HepG2 (cell line): ENCODE measurements around the gene ABCB6. TPM values are rescaled to one million over a fixed set of nuclear protein-coding genes. Genes with fewer than 3 reads are reported as not detected.

Source experiments
- ADNP ChIP-seq: sonication (generic); formaldehyde crosslinking; IDR thresholded peaks from 2 replicates; pipeline ENCODE4 v1.4.0; 2020; ENCODE audit warnings: missing genetic modification reagents
- AHDC1 ChIP-seq: sonication (generic); formaldehyde crosslinking; IDR thresholded peaks from 2 replicates; pipeline ENCODE4 v1.5.1; 2020; ENCODE audit warnings: mild to moderate bottlenecking, missing genetic modification reagents, borderline replicate concordance
- ATF5 ChIP-seq: sonication (generic); formaldehyde crosslinking; IDR thresholded peaks from 2 replicates; pipeline ENCODE4 v1.4.0; 2020; ENCODE audit warnings: mild to moderate bottlenecking, low read depth, missing genetic modification reagents
- CAMTA2 ChIP-seq: sonication (generic); formaldehyde crosslinking; IDR thresholded peaks from 2 replicates; pipeline ENCODE4 v1.4.0; 2020; ENCODE audit warnings: mild to moderate bottlenecking, missing genetic modification reagents, borderline replicate concordance
- CEBPB ChIP-seq: IDR thresholded peaks from 2 replicates; pipeline ENCODE4 v1.6.1; 2011; ENCODE audit warnings: low read depth, low read length, improper control_type of control experiment, borderline replicate concordance
- DPF2 ChIP-seq: sonication (generic); formaldehyde crosslinking; IDR thresholded peaks from 2 replicates; pipeline ENCODE4 v1.4.0; 2020; ENCODE audit warnings: mild to moderate bottlenecking, low read depth, missing genetic modification reagents, borderline replicate concordance
- GATAD1 ChIP-seq: IDR thresholded peaks from 2 replicates; pipeline ENCODE4 v1.6.1; 2016; ENCODE audit warnings: missing genetic modification reagents, missing compliant biosample characterization
- HDAC1 ChIP-seq: sonication (generic); formaldehyde crosslinking; IDR thresholded peaks from 2 replicates; pipeline ENCODE4 v1.5.1; 2020; ENCODE audit warnings: mild to moderate bottlenecking, missing genetic modification reagents
- HMGXB3 ChIP-seq: sonication (generic); formaldehyde crosslinking; IDR thresholded peaks from 2 replicates; pipeline ENCODE4 v1.4.0; 2020; ENCODE audit warnings: missing genetic modification reagents, borderline replicate concordance
- SNAI1 ChIP-seq: sonication (generic); formaldehyde crosslinking; IDR thresholded peaks from 2 replicates; pipeline ENCODE4 v1.5.0; 2020; ENCODE audit warnings: mild to moderate bottlenecking, missing genetic modification reagents, borderline replicate concordance
- SNAPC5 ChIP-seq: sonication (generic); formaldehyde crosslinking; IDR thresholded peaks from 2 replicates; pipeline ENCODE4 v1.8.1; 2023; ENCODE audit warnings: mild to moderate bottlenecking, missing genetic modification reagents, borderline replicate concordance
- ZNF101 ChIP-seq: sonication (generic); formaldehyde crosslinking; IDR thresholded peaks from 2 replicates; pipeline ENCODE4 v1.4.0; 2020; ENCODE audit warnings: mild to moderate bottlenecking, low read depth, missing genetic modification reagents, borderline replicate concordance
- ZNF235 ChIP-seq: sonication (generic); formaldehyde crosslinking; IDR thresholded peaks from 2 replicates; pipeline ENCODE4 v1.8.1; 2023; ENCODE audit warnings: mild to moderate bottlenecking, missing genetic modification reagents, borderline replicate concordance
- ZNF503 ChIP-seq: sonication (generic); formaldehyde crosslinking; IDR thresholded peaks from 2 replicates; pipeline ENCODE4 v1.4.0; 2020; ENCODE audit warnings: missing genetic modification reagents
- polyA plus RNA-seq, 8 experiments: library from polyadenylated mRNA; depleted of rRNA in 3 of 8; stranded (reverse) in 7 of 8; unstranded in 1 of 8; fragments of >200 nt; fragmentation: Illumina TruSeq in 4 of 8; extraction: Trizol in 4 of 8; gene quantifications; 2 replicates each; pipeline versions ENCODE4 v1.2.1 to v1.2.3, GENCODE V29; 2011 to 2016; ENCODE audit warnings: low read depth in 4 of 8, missing spikeins in 1 of 8, mixed read lengths in 1 of 8; ENCODE audit not compliant: insufficient read depth in 1 of 8
- total RNA-seq, 5 experiments: library from RNA; depleted of rRNA; stranded (reverse); fragments of >200 nt; fragmentation: Illumina TruSeq; extraction: Trizol; gene quantifications; 2 replicates each; pipeline ENCODE4 v1.2.3, GENCODE V29; 2016; ENCODE audit warnings: low read depth in 1 of 5

Gene ABCB6
- total and polyA plus RNA-seq, 2 of the 13 experiments (the other 11 are each of a cell fraction or from before 2014, with no cell fraction given) = 91.1 to 137 TPM

GRCh38 chr2:219206328-219207133 lies 12.2 kb downstream of the ABCB6 start, which contains the start of gene ZFAND2B (continued):
- TF ChIP-seq CAMTA2 (CRISPR knock-in tag) (no peak; the same call in 1 of the 2 replicates), HMGXB3 (CRISPR knock-in tag) (peak; percentile 50; the same call in 1 of the 2 replicates), ATF5 (0 out of 2 replicates have a peak, but pooled peaks have one; percentile 29), AHDC1 (CRISPR knock-in tag) (no peak), CEBPB (no peak), ZNF503 (CRISPR knock-in tag) (0 out of 2 replicates have a peak, but pooled peaks have one; percentile 30), HDAC1 (CRISPR knock-in tag) (peak; percentile 68; the same call in 1 of the 2 replicates), ZNF235 (CRISPR knock-in tag) (peak; percentile 87; the same call in 1 of the 2 replicates), DPF2 (no peak), SNAI1 (no peak), SNAPC5 (CRISPR knock-in tag) (peak; percentile 71; the same call in 1 of the 2 replicates), ZNF101 (CRISPR knock-in tag) (0 out of 2 replicates have a peak, but pooled peaks have one; percentile 78), ADNP (CRISPR knock-in tag) (no peak), GATAD1 (CRISPR knock-in tag) (0 out of 2 replicates have a peak, but pooled peaks have one; percentile 53)
